Lower leg skin (tissue), 4 donors: ENCODE measurements around the gene RHBDL1. TPM values are rescaled to one million over a fixed set of nuclear protein-coding genes. Genes with fewer than 3 reads are reported as not detected.

Experiments
- DNase-seq, 2 donors: peaks; one replicate each; pipeline ENCODE4 v3.0.0-alpha.2; 2019; ENCODE audit warnings: low spot score in 2 of 2
- H3K4me3 ChIP-seq: fragments of 200-600 bp; sonication (generic); 2 replicates; pipeline ENCODE4 v1.5.1; 2017; ENCODE audit warnings: mild to moderate bottlenecking, low read depth; ENCODE audit not compliant: poor library complexity, severe bottlenecking
- POLR2A ChIP-seq, 2 donors: fragments of 450-650 bp; IDR thresholded peaks; one replicate each; pipeline ENCODE4 v1.6.1; 2016 to 2017; ENCODE audit warnings: antibody characterized with exemption in 2 of 2, mild to moderate bottlenecking in 1 of 2, moderate library complexity in 1 of 2
- WGBS, 2 donors: methylation state at CpG; one replicate each; pipeline ENCODE4 v1.1.5; 2018; 5-methylcytosine and 5-hydroxymethylcytosine counted together
- intact Hi-C: fragments of 100-400 bp; cut with DNase I; formaldehyde crosslinking; loops from one replicate; pipeline ENCODE4 v1.15.0; 2023; ENCODE audit warnings: low total_unique reads
- total RNA-seq, 4 donors: library from RNA; depleted of rRNA; stranded (reverse); fragments of >200 nt; gene quantifications; one replicate each; pipeline ENCODE4 v1.1.0, GENCODE V29; 2016
- TF ChIP-seq, protein P1 (sequence below), 3 donors: fragments of 450-650 bp; IDR thresholded peaks; one replicate each; pipeline ENCODE4 v1.5.1; 2016; ENCODE audit warnings: antibody characterized with exemption in 3 of 3, mild to moderate bottlenecking in 3 of 3, moderate library complexity in 2 of 3

Gene RHBDL1
- total RNA-seq, 4 donors from 2014 or later: 1.4 to 5.3 (median 2.6) TPM

DNA sequence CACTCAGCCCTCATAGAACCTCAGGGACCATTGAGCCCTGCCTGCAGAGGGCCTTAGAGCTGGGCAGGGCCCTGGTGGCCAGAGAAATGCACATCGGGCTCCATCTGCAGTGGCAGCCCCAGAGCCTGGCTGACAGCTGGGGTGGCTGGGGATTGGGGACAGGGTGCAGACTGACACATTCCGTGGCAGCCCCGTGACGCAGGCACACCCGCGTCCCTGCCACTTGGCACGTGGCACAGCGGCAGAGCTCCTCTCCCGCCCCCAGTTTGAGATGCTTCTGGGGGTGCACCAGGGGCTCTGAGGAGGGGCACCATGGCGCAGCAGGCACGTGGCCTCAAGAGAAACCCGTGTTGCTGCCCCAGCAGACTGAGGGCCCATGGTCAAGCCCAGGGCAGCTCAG, 27.9 kb downstream of the RHBDL1 start:
- no peak for DNase-seq
- no peak overlapping the region for H3K4me3 ChIP-seq
- TF ChIP-seq, protein P1, sequence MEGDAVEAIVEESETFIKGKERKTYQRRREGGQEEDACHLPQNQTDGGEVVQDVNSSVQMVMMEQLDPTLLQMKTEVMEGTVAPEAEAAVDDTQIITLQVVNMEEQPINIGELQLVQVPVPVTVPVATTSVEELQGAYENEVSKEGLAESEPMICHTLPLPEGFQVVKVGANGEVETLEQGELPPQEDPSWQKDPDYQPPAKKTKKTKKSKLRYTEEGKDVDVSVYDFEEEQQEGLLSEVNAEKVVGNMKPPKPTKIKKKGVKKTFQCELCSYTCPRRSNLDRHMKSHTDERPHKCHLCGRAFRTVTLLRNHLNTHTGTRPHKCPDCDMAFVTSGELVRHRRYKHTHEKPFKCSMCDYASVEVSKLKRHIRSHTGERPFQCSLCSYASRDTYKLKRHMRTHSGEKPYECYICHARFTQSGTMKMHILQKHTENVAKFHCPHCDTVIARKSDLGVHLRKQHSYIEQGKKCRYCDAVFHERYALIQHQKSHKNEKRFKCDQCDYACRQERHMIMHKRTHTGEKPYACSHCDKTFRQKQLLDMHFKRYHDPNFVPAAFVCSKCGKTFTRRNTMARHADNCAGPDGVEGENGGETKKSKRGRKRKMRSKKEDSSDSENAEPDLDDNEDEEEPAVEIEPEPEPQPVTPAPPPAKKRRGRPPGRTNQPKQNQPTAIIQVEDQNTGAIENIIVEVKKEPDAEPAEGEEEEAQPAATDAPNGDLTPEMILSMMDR (IDR thresholded peaks at IDR 0.05): no peak
- no peak for TF ChIP-seq POLR2A (IDR thresholded peaks at IDR 0.05)
- intact Hi-C loops: no loop called here
- WGBS, 2 donors: 71 to 84% methylated on average over 9 to 12 of the region's 12 CpGs

DNA sequence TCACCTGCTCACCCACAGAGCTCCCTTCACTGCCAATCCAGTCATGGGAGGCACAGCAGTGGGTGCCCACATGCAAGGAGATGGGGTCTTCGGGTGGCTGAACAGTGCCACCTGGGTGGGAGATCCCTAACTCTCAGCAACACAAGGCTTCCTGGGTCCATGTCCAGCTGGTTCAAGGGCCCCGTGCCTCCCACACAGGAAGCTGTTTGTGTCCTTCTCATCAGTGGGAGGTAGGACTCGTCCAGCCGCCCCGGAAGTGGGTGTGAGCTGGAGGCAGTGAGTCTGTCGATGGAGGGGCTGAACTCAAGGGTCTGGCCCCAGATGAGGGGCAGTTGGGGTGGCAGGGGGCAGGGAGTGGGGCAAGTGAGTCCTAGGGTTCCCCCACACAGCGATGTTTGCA, 28.6 kb downstream of the RHBDL1 start:
- H3K4me3 ChIP-seq: no peak overlapping the region
- 60 to 88% methylated on average over 6 to 7 of the region's 7 CpGs for WGBS, 2 donors
- intact Hi-C loops: no loop called here
- no peak for DNase-seq
- TF ChIP-seq POLR2A (IDR thresholded peaks at IDR 0.05): no peak
- TF ChIP-seq, protein P1 (IDR thresholded peaks at IDR 0.05): no peak

DNA sequence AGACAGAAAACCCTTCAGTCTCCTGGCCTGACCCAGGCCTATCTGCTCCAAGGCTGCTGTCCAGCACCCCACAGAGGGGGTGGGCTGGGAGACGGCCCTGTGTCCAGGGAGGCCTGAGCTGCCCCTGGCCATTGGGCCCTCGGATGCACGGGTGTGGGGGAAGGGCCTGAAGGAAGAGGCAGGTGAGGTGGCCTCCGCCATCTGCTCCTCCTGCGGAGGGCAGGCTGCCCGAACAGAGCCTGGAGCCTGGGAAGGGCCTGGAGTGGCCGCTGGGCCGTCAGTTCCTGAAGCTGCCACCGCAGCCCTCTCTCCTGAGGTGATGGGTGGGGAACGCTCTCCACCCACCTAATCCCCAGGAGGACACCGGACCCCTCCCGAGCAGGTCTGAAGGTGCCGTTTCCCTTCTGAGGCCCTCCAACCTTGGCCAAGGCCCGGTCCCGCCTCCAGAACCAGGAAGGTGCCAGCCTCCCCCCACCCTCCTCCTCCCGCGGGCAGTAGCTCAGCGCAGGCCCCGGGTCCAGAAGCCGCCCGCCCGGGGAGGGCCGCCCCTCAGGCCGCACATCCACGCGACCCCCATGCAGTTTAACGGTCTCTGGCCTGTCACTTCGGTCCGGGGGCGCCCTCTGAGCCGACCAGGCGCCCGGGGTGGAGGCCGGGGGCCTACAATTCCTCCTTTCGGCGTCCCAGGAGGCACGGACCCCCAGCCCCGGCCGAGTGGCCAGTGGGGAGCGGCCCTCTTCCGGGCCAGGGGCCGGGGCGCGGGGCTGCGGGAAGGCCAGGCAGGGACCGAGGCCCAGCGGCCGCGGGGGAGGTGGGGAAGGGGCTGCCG, 29.3 kb downstream of the RHBDL1 start:
- DNase-seq: no peak
- intact Hi-C loops: no loop called here
- TF ChIP-seq POLR2A (IDR thresholded peaks at IDR 0.05): no peak
- TF ChIP-seq, protein P1 (IDR thresholded peaks at IDR 0.05): no peak
- 7 to 11% methylated on average over 29 to 50 of the region's 50 CpGs for WGBS, 2 donors
- H3K4me3 ChIP-seq: no peak overlapping the region

DNA sequence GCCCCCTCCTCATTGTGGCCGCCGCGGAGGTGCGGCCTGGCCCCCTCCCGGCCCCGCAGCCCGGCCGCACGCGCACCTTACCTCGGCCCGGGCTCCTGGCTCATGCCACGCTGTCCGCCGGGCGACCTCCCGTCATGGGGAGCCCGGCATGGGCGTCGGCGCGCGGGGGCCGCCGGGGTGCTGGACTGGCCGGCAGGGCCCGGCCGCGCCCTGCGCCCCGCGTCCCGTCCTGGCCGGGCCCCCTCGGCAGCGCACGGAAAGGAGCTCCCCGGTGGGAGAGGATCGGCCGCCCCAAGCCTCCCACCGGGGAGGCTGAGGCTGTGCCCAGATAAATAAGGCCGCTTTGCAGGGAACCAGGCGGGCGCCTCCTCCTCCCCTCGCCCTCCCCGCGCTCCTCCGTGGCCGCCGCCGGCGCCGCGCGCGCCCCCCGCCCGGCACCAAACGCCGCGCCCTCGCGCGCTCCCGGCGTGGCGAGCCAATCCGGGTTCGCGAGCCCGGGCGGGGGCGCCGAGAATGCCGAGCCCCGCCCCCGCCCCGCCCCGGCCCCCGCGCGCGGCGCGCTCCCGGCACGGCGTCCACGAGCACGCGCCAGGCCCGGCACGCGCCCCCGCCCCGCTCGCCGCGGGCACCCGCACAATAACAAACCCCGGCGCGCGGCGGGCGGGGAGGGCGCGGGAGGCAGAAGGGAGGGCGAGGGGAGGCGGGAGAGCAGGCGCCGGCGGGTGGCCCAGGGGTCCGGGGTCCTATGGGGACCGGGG, 30.1 kb downstream of the RHBDL1 start, which contains the start of gene FBXL16:
Gene FBXL16, minus strand, starts transcription at position 371 of the 758 bp plus-strand sequence. CDS start 8,396 bp downstream, outside the sequence.
- 0 to 2% methylated on average over 7 to 22 of the region's 115 CpGs for WGBS, 2 donors
- TF ChIP-seq POLR2A (IDR thresholded peaks at IDR 0.05): no peak
- TF ChIP-seq, protein P1 (IDR thresholded peaks at IDR 0.05): no peak
- intact Hi-C loops: no loop called here
- H3K4me3 ChIP-seq: no peak within 1 kb of the TSS
- no peak for DNase-seq

DNA sequence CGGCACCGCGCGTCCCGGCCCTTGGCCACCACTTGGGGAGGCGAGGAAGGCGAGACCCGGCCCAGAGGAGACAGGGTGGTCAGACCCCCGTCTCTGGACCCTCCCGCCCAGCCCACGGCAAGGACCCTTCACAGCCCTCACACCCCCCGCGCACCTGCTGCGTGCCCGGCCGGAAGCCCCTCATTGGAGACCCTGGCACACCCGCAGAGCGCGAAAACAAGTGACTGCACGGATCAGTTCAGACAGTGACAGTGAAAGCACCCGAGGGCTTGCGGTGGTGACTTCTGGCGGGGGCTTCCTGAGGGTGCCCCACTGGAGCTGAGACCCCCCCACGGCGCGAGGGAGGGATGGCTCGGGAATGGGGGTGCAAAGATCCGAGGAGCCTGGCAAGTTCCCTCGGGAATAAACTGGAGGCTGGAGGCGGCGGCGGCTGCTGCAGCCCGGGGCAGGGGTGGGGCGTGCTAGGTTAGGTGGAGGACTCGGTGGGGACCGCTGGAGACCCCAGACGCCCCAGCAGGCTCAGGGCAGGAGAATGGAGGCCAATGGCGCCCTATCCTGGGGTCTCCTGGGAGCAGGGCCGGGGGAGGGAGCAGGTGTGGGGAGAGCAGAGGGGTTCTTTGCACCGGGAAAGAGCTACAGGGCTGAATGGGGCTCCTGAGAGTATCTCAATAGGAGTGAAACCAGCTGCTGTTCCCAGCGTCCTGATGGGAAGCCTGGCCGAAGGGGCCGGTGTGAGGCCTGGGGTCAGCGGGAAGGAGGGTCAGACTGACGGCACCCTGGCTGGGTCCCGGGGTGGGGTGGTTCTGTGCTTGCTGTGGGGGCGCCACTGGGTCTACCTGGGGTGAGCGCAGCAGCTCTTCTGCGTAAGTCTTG, 31.0 kb downstream of the RHBDL1 start:
- TF ChIP-seq, protein P1 (IDR thresholded peaks at IDR 0.05): no peak
- TF ChIP-seq POLR2A (IDR thresholded peaks at IDR 0.05): no peak
- 3 to 6% methylated on average over 31 to 39 of the region's 49 CpGs for WGBS, 2 donors
- H3K4me3 ChIP-seq: no peak overlapping the region
- intact Hi-C loops: no loop called here
- DNase-seq: no peak
